Activated naive CD8-positive, alpha-beta T cell treated with anti-CD3 and anti-CD28 coated beads, Interleukin-2, amount 50 U/mL, for 24 hours (primary cell): ENCODE results near the gene DZIP1L.

Experiments used
- ATAC-seq: fragments of 150-1000 bp; cut with Tn5 transposase; one replicate; pipeline ENCODE4 v1.10.0; 2021
- DNase-seq: peaks from one replicate; pipeline ENCODE4 v3.0.0; 2021
- H3K27ac Mint-ChIP-seq: one replicate; pipeline ENCODE4 v1.8.0; 2021; ENCODE audit warnings: mild to moderate bottlenecking, mixed read lengths
- H3K27me3 Mint-ChIP-seq: one replicate; pipeline ENCODE4 v1.8.0; 2021; ENCODE audit warnings: mixed read lengths
- H3K36me3 Mint-ChIP-seq: one replicate; pipeline ENCODE4 v1.8.0; 2021; ENCODE audit warnings: low read depth, mixed read lengths
- H3K4me1 Mint-ChIP-seq: one replicate; pipeline ENCODE4 v1.8.0; 2021; ENCODE audit warnings: mixed read lengths
- H3K4me3 Mint-ChIP-seq: one replicate; pipeline ENCODE4 v1.8.0; 2021; ENCODE audit warnings: mild to moderate bottlenecking, moderate library complexity, mixed read lengths
- H3K9me3 Mint-ChIP-seq: one replicate; pipeline ENCODE4 v1.8.0; 2021; ENCODE audit warnings: mixed read lengths

The DZIP1L gene

DNA sequence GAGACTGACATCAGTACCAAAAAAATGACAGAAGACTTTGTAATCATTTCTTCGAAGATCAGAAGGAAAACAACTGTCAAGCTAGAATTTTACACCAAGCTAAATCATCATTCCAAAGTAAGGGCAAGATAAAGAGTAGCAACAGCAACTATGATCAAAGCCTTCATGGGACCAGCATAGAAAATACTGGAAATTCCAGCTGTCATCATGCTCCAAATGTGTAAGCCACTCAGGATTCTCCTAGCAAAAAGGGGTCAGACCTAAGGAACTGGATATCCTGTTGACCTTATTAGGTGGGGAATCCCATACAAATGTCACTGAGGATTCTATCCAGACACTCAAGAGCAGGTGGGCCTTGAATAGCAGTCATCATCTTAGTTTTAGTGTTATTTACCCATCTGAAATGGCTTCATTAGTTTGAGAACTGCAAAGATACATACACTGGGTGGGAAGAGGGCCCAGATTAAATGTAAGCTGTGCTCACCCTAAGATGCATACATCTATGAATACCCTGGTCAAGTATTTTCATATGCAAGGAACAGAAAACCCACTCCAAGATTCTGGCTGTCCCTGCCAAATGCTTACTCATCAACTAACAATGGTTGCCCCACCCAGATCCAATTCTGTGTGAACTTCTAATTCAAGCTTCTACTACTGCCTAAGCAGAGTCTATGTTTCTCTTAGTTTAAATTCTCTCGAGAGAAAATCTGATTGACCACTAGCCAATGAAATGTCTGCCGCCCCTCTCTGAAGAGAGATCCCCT is 72.0 kb downstream of the DZIP1L start:
- DNase-seq (no peak), ATAC-seq (no peak)
- H3K27me3 Mint-ChIP-seq: peaks cover 27% of the 10 kb centered on the region
- H3K27ac Mint-ChIP-seq: no peak overlapping the region
- H3K4me3 Mint-ChIP-seq: no peak overlapping the region
- no peaks in the 10 kb centered on the region for H3K4me1 Mint-ChIP-seq
- no peaks in the 10 kb centered on the region for H3K36me3 Mint-ChIP-seq
- no peaks in the 10 kb centered on the region for H3K9me3 Mint-ChIP-seq

DNA sequence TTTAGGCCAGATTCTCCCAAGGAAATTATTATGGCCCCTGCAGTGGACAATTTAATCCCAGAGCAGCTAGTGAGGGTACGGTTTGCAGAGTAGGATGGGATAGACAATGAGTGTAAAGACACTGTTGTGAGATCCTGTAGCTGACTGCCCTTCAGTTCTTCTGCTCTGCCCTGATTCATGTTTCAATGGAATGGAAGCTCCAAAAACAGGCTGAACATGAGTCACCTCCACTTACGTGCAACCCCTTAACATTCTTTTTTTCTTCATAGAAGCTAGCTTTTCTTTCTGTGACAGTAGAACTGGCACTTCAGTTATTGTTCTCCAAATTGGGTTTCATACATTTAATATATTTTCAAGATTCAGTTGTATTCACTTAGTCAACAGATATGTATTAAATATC is 73.4 kb downstream of the DZIP1L start:
- Mint-ChIP-seq H3K36me3 (no peaks in the 10 kb centered on the region), H3K27ac (no peak overlapping the region), H3K4me1 (no peaks in the 10 kb centered on the region), H3K4me3 (no peak overlapping the region), H3K9me3 (no peaks in the 10 kb centered on the region), H3K27me3 (peaks cover 22% of the 10 kb centered on the region)
- ATAC-seq (no peak), DNase-seq (no peak)

DNA sequence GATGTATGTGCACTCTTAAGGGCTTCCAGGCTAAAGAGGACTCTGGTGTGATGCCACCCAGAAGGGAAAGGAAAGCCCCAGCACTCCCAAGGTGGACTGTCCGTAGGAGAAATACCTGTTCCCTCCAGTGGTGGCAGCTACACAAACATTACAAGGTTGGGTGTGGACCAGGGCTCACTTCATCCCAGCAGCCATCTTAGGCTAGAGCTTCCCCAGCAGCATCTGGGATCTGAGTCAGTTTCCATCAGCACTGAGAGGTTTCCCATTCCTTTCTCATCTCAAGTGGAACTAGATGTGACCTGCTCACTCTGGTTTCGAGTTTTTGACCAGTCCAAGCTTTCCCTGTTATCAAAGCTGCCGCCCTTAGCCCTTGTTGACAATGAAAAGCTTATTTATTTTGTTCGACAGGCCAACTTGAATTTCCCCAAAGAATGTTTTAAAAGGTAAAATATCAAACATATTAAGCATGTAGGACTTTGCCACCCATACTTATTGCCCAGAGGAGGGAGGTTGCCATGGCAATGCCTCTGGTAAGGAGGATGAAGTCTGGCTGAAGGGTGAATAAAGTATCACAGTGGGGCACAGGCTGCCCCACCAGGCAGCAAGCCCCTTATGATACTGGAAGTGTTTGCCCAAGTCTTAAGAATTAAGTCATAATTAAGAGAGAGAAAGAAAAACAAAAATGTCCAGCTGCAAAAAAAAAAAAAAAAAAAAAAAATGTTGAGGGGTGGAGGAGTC is 76.5 kb downstream of the DZIP1L start:
- Mint-ChIP-seq H3K36me3 (no peaks in the 10 kb centered on the region), H3K9me3 (no peaks in the 10 kb centered on the region), H3K27me3 (peaks cover 20% of the 10 kb centered on the region), H3K4me1 (no peaks in the 10 kb centered on the region), H3K27ac (no peak overlapping the region), H3K4me3 (no peak overlapping the region)
- no peak for DNase-seq
- no peak for ATAC-seq

DNA sequence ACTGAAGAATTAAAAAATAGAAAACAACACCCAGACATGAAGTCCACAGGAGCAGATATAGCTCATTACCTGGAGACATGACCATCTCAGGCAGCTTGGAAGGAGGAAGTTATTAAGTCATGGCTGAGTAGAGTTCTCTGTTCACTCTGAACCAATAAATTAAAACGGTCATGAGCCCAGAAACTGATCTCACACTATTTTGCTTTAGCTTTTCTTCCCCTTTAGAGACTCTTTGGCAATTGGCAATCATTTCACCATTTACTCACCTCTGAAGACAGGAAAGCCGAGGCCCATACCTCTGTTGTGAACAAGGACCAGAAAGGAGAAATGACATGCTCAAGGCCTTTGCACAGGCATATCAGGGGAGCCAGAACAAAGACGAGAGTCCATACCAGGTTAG is 78.8 kb downstream of the DZIP1L start:
- DNase-seq (no peak), ATAC-seq (no peak)
- no peaks in the 10 kb centered on the region for H3K4me1 Mint-ChIP-seq
- H3K36me3 Mint-ChIP-seq: no peaks in the 10 kb centered on the region
- no peak overlapping the region for H3K4me3 Mint-ChIP-seq
- no peak overlapping the region for H3K27ac Mint-ChIP-seq
- peaks cover 12% of the 10 kb centered on the region for H3K27me3 Mint-ChIP-seq
- no peaks in the 10 kb centered on the region for H3K9me3 Mint-ChIP-seq

DNA sequence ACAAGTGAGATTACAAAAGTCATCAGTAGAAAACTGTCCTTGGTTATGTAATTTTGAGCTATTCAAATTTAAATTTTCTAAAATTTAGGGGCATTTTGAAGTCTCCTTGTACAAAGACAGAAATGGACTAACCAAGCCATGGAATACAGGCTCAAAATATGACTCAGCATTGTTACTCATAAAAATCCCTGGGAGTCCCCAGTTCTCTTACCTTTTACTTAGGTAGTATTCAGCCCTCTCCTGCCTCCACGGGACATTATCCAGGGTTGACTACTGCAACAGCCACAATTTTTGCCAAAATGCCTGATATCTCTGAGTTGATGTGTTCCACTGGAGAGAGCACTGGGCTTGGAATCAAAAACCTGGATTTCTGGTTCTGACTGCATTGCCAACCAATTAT is 80.5 kb downstream of the DZIP1L start:
- Mint-ChIP-seq H3K4me3 (no peak overlapping the region), H3K36me3 (no peaks in the 10 kb centered on the region), H3K27ac (no peak overlapping the region), H3K27me3 (peaks cover 10% of the 10 kb centered on the region), H3K9me3 (no peaks in the 10 kb centered on the region), H3K4me1 (no peaks in the 10 kb centered on the region)
- DNase-seq (no peak), ATAC-seq (no peak)

DNA sequence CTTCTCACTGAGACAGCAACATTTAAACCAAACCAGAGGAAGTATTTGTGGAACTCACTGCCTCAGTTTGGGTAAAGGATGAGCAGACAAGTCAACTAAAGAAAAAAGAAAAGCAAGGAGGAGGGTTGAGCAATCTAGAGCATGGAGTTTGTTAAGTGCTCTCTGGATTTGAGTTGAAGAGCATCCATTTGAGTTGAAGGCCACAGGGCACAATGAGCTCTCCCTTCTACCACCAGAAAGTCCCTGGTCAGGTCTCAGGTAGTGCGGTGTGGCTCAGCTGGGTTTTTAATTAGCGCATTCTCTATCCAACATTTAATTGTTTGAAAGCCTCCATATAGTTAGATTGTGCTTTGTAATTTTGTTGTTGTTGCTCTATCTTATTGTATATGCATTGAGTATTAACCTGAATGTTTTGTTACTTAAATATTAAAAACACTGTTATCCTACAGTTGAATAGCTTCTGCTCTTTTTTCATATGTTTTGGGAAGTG is 82.2 kb downstream of the DZIP1L start:
- Mint-ChIP-seq H3K9me3 (no peaks in the 10 kb centered on the region), H3K4me3 (no peak overlapping the region), H3K4me1 (no peaks in the 10 kb centered on the region), H3K27me3 (peaks cover 6% of the 10 kb centered on the region), H3K36me3 (no peaks in the 10 kb centered on the region), H3K27ac (no peak overlapping the region)
- DNase-seq (no peak), ATAC-seq (no peak)

DNA sequence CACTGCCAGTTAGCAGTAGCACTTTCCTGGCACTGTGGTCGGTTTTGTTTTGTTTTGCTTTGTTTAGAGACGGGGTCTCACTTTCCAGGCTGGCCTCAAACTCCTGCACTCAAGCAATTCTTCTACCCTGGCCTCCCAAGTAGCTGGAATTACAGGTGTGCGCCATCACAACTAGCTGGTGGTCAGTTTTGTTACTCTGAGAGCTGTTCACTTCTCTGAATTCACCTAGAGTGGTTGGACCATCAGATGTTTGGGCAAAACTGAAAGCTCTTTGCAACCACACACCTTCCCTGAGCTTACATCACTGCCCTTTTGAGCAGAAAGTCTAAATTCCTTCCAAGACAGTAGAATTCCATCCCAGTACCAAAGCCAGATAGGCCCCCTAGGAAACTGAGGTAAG is 82.8 kb downstream of the DZIP1L start:
- no peak for DNase-seq
- Mint-ChIP-seq H3K27me3 (peaks cover 6% of the 10 kb centered on the region), H3K27ac (no peak overlapping the region)

DNA sequence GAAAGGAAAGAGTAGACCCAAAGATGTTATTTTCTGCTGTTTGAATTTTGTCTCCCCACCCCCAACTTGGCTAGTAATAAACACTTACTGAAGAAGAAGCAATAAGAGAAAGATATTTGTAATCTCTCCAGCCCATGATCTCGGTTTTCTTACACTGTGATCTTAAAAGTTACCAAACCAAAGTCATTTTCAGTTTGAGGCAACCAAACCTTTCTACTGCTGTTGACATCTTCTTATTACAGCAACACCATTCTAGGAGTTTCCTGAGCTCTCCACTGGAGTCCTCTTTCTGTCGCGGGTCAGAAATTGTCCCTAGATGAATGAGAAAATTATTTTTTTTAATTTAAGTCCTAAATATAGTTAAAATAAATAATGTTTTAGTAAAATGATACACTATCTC is 83.9 kb downstream of the DZIP1L start:
- H3K27ac Mint-ChIP-seq: no peak overlapping the region
- H3K4me3 Mint-ChIP-seq: no peak overlapping the region
- H3K9me3 Mint-ChIP-seq: no peaks in the 10 kb centered on the region
- H3K27me3 Mint-ChIP-seq: peaks cover 6% of the 10 kb centered on the region
- DNase-seq (no peak), ATAC-seq (no peak)
- no peaks in the 10 kb centered on the region for H3K36me3 Mint-ChIP-seq
- no peaks in the 10 kb centered on the region for H3K4me1 Mint-ChIP-seq

More for the DNA sequence above, 82.8 kb downstream of the DZIP1L start:
- no peak for ATAC-seq
- no peaks in the 10 kb centered on the region for H3K4me1 Mint-ChIP-seq
- H3K9me3 Mint-ChIP-seq: no peaks in the 10 kb centered on the region
- no peaks in the 10 kb centered on the region for H3K36me3 Mint-ChIP-seq
- no peak overlapping the region for H3K4me3 Mint-ChIP-seq

DNA sequence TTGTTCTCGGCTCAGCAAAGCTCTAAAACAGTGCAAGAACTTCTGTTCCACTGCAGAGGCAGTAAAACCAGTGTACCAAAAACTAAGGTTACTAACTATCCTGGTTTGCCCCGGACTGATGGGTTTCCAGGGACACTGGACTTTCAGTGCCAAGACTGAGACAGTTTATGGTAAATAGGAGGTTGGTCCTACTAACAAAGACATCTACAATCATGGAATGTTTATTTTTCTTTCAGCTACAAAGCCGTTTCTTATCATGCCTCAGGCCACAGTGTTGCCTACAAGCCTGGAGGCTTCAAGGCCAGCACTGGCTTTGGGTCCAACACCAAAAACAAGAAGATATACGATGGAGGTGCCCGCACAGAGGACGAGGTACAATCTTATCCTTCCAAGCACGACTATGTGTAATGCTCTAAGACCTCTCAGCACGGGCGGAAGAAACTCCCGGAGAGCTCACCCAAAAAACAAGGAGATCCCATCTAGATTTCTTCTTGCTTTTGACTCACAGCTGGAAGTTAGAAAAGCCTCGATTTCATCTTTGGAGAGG is 84.6 kb downstream of the DZIP1L start:
- Mint-ChIP-seq H3K4me1 (no peaks in the 10 kb centered on the region), H3K27me3 (peaks cover 8% of the 10 kb centered on the region), H3K9me3 (no peaks in the 10 kb centered on the region), H3K36me3 (no peaks in the 10 kb centered on the region), H3K4me3 (no peak overlapping the region), H3K27ac (no peak overlapping the region)
- DNase-seq (no peak), ATAC-seq (no peak)

DNA sequence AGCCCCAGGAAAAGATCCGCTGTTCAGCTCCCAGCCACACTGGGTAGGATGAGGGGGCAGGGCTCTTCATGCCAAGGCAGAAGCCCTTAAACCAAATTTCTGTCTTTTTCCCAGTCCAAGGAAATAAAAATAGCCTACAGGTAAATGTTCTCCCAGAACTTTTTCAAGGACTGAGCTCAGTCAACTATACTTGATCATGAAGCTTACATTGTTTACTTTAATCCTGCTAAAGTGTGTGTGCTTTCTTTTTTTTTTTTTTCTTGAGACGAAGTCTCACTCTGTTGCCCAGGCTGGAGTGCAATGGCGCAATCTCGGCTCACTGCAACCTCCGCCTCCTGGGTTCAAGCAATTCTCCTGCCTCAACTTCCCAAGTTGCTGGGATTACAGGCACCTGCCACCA is 87.6 kb downstream of the DZIP1L start:
- Mint-ChIP-seq H3K27ac (no peak overlapping the region), H3K4me3 (no peak overlapping the region), H3K4me1 (no peaks in the 10 kb centered on the region), H3K27me3 (peaks cover 5% of the 10 kb centered on the region), H3K36me3 (no peaks in the 10 kb centered on the region), H3K9me3 (no peaks in the 10 kb centered on the region)
- ATAC-seq (no peak), DNase-seq (no peak)

DNA sequence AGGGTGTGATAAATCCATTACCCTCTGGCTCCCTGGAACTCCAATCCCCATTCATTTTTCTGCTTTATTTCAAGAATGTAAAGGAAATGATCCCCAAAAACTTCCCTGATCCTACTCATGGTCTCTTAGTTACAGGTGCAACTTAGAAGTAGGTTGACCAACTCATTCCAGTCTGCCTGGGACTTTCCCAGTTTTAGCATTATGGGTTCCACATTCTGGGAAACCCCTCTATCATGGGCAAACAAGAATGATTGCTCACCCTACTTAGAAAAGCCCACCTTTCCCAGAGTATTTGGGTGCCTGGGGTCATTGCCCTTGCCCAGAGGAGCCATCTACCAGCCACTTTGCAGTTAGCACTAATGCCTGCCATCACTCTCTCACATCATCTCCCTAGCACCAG is 89.9 kb downstream of the DZIP1L start:
- ATAC-seq (no peak), DNase-seq (no peak)
- no peaks in the 10 kb centered on the region for H3K36me3 Mint-ChIP-seq
- H3K27ac Mint-ChIP-seq: no peak overlapping the region
- no peaks in the 10 kb centered on the region for H3K9me3 Mint-ChIP-seq
- H3K4me3 Mint-ChIP-seq: no peak overlapping the region
- no peaks in the 10 kb centered on the region for H3K4me1 Mint-ChIP-seq
- peaks cover 5% of the 10 kb centered on the region for H3K27me3 Mint-ChIP-seq

DNA sequence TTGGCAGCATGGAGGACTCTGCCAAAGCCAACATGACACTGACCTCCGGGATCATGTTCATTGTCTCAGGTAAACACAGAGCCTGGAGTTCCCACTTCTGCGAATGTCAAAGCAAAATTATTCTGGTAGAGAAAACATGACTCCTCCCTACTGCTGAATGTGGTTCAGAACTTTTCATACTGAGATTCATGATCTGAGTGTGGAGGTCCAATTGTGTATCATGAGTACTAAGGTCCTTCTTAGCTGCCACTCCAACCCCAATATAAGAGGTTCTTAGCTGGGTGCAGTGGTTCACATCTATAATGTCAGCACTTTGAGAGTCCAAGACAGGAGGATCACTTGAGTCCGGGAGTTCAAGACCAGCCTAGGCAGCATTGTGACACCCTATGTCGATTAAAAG is 91.7 kb downstream of the DZIP1L start:
- Mint-ChIP-seq H3K4me3 (no peak overlapping the region), H3K27me3 (peaks cover 5% of the 10 kb centered on the region), H3K4me1 (no peaks in the 10 kb centered on the region), H3K36me3 (no peaks in the 10 kb centered on the region), H3K27ac (no peak overlapping the region), H3K9me3 (no peaks in the 10 kb centered on the region)
- DNase-seq: no peak
- no peak for ATAC-seq

DNA sequence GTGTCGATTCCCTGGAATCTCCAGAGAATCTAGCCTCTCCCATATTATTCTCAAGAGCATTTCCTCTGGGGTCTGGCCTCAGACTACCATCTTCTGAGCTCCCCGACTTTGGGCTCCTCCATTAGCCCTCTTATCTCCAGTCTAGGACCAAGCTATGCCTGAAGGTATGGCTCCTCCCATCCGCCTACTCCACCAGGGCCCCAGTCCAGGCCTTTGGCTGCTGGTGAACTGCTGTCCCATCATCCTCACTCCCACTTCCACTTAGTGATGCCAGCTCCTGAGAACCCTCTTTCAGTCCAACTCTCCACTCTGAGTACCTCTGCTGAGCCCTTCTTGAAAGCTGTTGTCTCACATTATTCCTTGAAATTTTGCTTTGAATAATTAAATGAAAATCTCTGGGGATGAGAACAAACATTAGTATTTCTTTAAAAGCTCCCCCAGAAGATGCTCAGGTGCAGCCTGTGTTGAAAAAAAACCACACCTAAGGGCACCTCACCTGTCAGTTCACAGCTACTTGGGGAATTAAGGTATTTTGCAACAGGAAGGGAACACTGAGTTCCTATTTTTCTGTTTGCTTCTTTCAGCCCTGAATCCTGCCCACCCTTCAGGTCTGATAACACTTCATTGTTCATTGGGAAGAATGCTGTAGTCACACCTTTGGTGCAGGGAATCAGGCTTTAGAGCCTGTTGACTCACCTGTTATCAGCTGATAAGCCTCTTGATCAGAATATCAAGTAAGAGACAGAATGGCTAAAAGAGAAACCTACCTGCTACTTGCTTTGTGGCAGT is 95.9 kb downstream of the DZIP1L start:
- Mint-ChIP-seq H3K4me1 (no peaks in the 10 kb centered on the region), H3K27ac (no peak overlapping the region), H3K36me3 (no peaks in the 10 kb centered on the region), H3K27me3 (peaks cover 3% of the 10 kb centered on the region), H3K9me3 (no peaks in the 10 kb centered on the region), H3K4me3 (no peak overlapping the region)
- DNase-seq: no peak
- no peak for ATAC-seq

DNA sequence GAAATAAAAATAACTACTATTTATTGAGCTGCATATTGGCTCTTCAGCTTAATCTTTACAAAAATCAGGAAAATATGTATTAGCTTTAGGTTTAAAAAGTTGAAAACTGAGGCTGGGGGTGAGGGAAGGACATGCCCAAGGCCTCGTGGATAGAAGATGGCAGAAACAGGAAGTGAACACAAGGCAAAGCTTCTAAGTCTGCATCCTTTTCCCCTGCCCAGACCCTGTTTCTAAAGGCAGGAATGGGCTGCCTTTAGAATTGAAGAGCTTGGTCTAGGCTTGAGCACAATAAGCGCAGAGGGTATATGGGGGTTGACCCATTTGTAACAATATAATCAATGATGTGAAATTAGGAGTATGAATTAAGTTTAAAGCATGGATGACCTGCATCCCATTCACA is 99.3 kb downstream of the DZIP1L start:
- H3K36me3 Mint-ChIP-seq: no peaks in the 10 kb centered on the region
- no peaks in the 10 kb centered on the region for H3K4me1 Mint-ChIP-seq
- no peak overlapping the region for H3K4me3 Mint-ChIP-seq
- no peak overlapping the region for H3K27ac Mint-ChIP-seq
- no peaks in the 10 kb centered on the region for H3K9me3 Mint-ChIP-seq
- H3K27me3 Mint-ChIP-seq: peaks cover 6% of the 10 kb centered on the region
- DNase-seq (no peak), ATAC-seq (no peak)
